ENCODE data around the gene WT1.

- TF ChIP-seq DBP (CRISPR knock-in tag; IDR thresholded peaks at IDR 0.05; ENCODE audit: not compliant biosample characterization) (no peak), TCF12 (IDR thresholded peaks at IDR 0.05) (no peak), TCF12 (CRISPR knock-in tag; IDR thresholded peaks at IDR 0.05) (no peak), RORA (CRISPR knock-in tag; IDR thresholded peaks at IDR 0.05) (no peak), CTCF (CRISPR knock-in tag; IDR thresholded peaks at IDR 0.05) (no peak), PREB (CRISPR knock-in tag; IDR thresholded peaks at IDR 0.05) (no peak), ZNF276 (CRISPR knock-in tag; IDR thresholded peaks at IDR 0.05; ENCODE audit: low read depth) (no peak), ZNF572 (CRISPR knock-in tag; IDR thresholded peaks at IDR 0.05) (no peak), PAXIP1 (CRISPR knock-in tag; conservative IDR thresholded peaks at IDR 0.05) (no peak), KLF6 (CRISPR knock-in tag; IDR thresholded peaks at IDR 0.05) (no peak)
These were observed 47.0 kb downstream of the WT1 start for GRCh38 chr11:32388365-32388764.

Measured in HepG2 (cell line).